HG03342 (cell line): Measurements from ENCODE around the gene GZMA.
A peak's percentile ranks its signal among the peaks of the same experiment; 100 is the strongest.

Experiments used
- ATAC-seq: cut with Tn5 transposase; IDR thresholded peaks from one replicate; pipeline ENCODE4 v1.9.1; 2021; ENCODE audit warnings: mild to moderate bottlenecking, moderate library complexity; ENCODE audit not compliant: unreplicated experiment

GZMA gene

GRCh38 chr5:55108661-55109060 lies 6.2 kb downstream of the GZMA start:
- ATAC-seq = no peak

DNA sequence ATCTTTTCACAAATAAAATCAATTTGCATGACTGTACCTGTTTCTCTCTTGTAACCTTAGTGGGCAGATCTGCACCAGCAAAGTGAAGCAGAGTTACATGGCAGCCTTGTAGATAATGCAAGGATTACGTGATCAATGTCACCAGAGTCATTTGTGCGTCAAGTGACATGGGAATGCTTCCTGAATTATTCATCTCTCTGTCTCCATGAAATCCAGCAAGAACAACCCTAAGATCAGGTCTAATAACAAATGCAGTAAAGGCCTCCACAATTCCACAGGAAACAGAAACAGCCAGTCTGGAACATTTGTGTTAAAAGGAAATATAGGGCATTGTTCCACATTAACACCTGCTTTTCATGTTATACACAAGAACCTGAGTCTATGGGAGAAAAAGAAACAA lies 7.8 kb downstream of the GZMA start:
- ATAC-seq = no peak

DNA sequence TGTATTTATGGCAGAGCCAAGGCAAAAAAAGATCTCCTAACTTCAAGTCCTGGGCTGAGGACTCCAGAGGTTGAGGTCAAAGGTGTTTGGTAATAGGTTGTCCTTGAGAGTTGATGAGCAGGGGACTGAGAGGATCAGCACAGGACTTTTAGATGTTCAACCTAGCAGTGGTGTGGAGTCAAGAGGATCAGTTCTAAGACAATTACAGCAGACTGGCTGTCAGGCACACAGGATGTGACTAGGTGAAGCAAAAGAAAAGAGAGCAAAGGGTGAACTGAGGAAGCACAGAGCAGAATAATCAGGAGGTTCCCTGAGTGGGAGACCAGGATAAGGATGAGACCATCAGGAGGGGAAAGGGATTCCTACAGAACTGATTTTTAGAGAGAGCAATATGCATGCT lies 10.9 kb downstream of the GZMA start:
- no peak for ATAC-seq

DNA sequence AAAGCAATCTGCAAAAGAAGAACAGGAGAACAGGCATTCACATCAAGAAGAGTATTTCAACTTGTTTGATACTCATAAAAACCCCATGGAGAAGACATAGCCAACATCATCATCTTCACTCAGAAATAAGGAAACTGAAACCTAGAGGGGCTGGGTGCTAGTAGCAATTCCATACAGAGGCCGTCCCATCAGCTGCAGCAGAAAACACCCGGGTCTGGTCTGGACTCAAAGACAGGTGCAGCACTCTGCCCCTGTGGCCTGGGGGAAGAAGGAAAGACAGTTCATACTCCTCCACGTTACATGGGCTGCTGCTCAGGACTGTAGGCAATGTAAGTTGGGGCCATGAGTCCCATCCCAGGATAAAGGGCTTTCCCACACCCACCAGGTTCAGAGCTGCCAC lies 11.6 kb downstream of the GZMA start:
- no peak for ATAC-seq

GRCh38 chr5:55123365-55123764 lies 20.9 kb downstream of the GZMA start:
- no peak for ATAC-seq

DNA sequence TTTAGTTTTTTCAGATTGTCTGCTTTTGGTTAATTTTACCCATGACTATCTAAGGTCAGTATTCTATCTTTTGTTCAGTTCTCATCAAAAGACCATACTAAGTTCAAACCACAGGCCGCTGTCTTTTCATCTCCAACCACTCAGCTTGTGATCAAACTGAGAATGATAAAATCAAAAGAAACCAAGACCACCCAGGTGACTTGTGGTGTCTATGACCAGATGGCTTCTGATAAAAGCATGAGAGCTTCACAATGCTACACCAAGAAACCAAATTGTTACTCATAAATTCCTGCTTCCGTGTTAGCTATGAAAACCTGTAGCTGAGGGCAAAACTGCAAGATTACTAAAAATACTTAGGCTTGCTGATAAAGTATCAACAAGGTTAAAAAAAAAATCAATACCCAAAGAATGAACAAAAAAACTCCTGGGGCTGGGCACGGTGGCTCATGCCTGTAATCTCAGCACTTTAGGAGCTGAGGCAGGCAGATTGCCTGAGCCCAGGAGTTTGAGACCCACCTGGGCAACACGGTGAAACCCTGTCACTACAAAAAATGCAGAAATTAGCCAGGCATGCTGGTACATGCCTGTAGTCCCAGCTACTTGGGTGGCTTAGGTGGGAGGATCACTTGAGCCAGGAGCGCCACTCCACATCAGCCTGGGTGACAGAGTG lies 31.7 kb downstream of the GZMA start:
- ATAC-seq = no peak

DNA sequence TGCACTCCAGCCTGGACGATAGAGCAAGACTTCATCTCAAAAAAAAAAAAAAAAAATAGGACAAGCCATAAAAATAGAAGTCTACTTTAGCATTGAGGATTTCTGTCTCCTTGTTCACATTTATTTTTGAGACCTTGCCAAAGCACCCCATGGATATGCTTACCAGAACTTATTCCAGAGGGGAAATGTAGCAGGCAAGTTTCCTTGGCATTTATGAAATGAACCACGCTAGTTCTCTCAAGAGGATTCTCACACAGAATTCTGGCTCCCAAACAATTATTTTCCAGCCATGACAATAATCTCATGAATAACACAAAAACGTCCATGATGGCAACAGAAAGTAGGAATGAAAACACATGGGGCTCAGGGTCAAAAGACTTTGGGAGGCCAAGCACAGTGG lies 34.1 kb downstream of the GZMA start:
- ATAC-seq = no peak

- ATAC-seq = no peak
These were observed 38.6 kb downstream of the GZMA start for GRCh38 chr5:55140908-55141665.

- no peak for ATAC-seq
These were observed 39.7 kb downstream of the GZMA start for GRCh38 chr5:55141945-55142690.

DNA sequence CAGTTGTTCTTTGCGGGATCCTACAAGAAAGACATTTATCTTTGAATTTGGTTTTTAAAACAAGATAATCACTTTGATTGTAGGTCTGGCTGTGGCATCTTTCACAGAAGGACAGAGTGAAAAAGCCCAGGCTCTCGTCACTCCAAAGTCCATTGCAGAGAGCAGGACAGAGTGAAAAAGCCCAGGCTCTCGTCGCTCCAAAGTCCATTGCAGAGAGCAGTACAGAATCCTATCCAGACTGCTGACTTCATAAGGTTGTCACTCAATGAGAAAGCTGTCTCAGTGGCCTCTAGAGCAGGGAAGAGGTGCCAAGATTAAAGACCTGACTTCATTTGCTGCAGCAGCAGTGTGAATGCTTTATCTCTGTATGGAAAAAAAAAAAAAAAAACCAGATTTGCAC lies 41.2 kb downstream of the GZMA start:
- ATAC-seq = no peak

- ATAC-seq = no peak
These were observed 43.6 kb downstream of the GZMA start for GRCh38 chr5:55146080-55146479.

GRCh38 chr5:55146543-55147151 lies 44.2 kb downstream of the GZMA start:
- ATAC-seq = peak; percentile 94

GRCh38 chr5:55149308-55149795 lies 46.9 kb downstream of the GZMA start:
- ATAC-seq = no peak

DNA sequence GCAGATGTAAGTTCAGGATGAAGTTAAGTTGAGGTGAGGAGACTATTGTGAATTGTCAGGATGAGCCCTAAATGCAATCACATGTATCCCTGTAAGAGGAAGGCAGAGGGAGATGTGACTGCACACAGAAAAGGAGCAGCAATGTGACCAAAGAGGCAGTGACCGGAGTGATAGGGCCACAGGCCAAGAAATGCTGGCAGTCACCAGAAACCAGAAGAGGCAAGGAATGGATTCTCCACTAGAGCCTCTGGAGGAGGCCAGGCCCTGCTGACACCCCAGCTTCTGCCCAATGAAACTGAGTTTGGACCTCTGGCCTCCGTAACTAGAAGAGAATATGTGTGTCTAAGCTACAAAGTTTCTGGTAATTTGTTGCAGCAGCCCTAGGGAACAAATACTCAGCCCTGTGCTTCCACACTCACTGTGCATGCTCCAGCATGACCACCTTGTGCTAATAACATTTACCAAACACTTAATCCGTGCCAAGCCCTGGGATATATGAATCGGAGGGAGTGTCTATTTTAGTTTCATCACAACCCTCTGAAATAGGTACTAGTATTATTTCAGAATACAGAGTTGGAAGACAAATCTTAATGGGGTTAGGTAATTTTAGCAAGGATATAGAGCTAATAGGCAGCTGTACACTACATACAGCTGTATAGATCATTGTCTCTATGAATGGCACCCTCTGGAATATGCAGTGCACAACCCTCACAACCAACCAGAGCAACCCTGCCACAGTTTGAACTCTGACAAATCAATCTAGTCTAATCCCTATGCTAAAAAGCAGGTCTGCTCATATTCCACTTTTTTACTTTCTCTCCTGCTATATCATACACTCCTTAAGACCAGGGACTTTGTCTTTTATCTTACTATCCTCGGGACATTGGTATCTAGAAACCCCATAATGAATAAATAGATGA lies 49.7 kb downstream of the GZMA start:
- ATAC-seq = no peak

- ATAC-seq = no peak
These were observed 52.4 kb downstream of the GZMA start for GRCh38 chr5:55154873-55155272.
